HG02943 (cell line): Measurements from ENCODE around the gene P2RX7.

ENCODE experiments used
- ATAC-seq: cut with Tn5 transposase; IDR thresholded peaks from one replicate; pipeline ENCODE4 v1.9.1; 2021; ENCODE audit warnings: mild to moderate bottlenecking, low read depth, moderate library complexity; ENCODE audit not compliant: unreplicated experiment

The P2RX7 gene

DNA sequence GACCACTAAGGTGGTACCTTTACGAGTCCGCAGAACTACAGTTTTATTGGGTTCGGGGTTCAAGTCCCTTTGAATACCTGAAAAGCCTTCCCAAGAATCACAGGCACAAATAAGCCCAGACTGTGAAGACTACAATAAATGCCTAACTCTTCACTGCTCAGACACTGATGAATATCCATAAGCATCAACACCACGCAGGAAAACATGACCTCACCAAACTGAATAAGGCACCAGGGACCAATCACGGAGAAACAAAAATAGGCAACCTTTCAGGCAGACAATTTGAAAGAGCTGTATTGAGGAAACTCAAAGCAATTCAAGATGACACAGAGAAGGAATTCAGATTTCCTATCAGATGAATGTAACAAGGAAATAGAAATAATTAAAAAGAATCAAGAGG lies 24.2 kb upstream of the P2RX7 start:
- ATAC-seq = no peak

DNA sequence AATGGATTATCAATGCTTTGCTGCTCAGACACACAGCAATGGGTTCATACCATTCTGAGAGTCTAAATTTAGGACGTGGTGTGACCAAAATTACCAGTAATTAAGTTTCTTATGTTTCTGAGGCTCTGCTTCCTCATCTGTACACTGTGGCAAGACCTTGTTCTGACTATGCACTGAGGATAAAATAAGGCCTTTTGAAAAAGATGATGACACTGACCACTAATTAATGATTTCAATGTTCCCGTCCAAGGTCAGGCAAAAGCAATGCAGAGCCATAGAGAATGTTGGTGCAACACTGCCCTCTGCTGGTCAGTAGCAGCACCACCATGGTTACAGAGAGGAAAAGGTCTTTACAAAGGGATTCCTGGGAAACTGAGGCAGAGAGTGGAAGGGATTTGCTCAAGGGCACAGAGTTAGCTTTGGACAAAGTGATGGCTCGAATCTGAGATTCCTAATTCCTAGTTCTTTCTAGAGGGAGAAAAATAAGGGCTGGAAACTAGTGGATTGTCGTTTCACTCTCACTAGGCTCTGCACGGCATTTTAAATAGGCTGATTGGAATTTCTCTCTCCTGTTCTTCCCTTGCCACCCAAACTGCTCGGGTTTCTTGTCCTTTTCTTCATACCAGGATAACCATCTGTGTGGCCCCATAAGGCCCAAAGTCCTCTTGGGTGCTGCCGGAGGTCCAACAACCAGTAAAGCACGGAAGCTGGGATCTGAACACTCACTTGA lies 22.3 kb upstream of the P2RX7 start:
- no peak for ATAC-seq

DNA sequence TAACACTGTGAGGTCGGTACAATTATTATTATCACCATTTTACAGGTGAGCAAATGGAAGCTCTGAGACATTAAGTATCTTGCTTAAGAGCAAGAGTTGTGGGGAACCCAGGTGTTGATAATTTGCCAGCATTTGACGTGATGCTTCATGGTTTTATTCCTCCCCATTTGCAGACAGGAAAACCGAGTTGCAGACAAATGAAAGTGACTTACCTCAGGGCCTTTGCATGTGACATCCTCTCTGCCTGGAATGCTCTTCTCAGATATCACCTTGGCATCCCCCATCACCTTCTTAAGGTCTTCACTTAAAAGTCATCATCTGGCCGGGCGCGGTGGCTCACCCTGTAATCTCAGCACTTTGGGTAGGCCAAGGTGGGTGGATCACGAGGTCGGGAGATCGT lies 21.0 kb upstream of the P2RX7 start:
- ATAC-seq = no peak

DNA sequence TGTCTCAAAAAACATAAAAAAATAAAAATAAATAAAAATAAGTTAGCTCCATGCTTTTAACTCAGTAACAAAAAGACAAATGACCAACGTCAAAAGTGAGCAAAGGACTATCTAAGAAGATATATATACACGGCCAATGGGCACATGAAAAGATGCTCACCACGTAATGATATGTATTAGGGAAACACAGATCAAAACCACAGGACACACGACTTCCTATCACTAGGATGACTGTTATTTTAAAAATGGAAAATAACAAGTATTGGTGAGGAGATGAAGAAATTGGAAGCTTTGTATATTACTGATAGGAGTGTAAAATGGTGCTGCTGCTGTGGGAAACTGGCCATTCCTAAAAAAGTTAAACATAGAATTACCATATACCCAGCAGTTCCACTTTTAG lies 20.2 kb upstream of the P2RX7 start:
- ATAC-seq = no peak

DNA sequence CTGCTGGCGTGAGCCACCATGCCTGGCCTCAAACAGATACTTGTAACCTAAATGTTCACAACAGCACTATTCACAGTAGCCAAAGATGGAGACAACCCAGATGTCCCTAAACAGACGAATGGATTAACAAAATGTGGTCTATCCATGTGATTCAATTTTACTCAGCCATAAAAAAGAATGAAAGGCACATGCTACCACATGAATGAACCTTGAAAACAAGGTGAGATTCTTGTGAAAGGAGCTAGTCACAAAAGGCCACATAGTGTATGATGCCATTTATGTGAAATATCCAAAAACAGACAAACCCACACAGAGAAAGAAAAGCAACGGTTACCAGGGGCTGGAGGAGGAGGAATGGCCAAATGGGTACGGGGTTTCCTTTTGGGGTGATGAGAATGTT lies 19.6 kb upstream of the P2RX7 start:
- no peak for ATAC-seq

DNA sequence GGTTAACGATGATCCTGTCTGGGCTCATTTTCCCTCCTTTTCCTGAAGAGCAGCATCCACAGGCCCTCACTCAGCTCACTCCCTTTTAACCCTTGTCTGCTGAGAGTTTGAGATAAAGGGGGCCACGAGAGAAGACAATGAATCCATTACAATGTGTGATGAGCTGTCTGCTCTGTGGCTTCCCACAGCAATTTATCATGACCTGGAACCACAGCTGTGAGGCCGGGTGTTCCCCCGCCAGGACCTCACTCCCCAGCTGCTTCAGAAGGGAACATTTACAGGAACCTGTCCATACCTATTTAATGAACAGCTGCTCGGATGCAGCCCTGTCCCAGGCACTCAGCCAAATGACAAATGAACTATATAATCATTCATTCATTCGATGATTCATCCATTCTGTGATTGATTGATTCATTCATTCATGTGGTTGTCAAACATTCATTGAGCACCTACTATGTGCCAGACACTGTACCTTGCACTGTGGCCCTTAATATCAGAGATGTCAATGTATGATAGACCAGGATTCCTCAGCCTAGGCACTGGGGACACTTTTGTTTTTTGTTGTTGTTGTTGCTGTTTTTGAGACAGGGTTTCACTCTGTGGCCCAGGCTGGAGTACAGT lies 18.5 kb upstream of the P2RX7 start:
- no peak for ATAC-seq

DNA sequence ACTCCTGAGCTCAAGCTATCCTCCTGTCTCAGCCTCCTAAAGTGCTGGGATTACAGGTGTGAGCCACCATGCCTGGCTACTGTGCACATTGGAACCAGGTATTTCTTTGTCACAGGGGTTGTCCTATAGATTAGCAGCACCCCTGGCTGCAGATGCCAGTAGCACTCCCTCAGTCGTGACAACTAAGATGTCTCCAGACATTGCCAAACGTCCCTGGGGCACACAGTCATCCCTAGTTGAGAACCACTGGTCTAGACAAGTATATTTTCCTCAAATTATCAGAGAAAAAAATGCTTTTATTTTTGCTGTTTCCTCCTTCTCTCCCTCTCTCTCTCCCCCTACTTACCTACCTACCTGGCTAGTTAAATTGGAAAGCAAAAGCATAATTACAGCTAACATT lies 17.9 kb upstream of the P2RX7 start:
- no peak for ATAC-seq

DNA sequence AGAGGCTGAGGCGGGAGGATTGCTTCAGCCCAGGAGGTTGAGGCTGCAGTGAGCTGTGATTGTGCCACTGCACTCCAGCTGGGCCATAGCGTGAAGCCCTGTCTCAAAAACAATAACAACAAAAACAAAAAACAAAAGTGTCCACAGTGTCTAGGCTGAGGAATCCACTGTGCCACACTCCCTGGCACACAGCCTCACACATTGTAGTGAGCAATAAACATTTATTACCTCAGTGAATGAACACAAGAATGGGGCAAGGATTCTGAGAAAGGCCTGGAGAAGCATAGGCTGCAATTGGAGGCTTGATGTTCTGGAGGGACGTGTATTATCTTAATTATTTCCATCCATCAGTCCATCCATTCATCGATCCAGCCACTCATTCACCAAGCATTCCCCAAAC lies 17.1 kb upstream of the P2RX7 start:
- no peak for ATAC-seq

DNA sequence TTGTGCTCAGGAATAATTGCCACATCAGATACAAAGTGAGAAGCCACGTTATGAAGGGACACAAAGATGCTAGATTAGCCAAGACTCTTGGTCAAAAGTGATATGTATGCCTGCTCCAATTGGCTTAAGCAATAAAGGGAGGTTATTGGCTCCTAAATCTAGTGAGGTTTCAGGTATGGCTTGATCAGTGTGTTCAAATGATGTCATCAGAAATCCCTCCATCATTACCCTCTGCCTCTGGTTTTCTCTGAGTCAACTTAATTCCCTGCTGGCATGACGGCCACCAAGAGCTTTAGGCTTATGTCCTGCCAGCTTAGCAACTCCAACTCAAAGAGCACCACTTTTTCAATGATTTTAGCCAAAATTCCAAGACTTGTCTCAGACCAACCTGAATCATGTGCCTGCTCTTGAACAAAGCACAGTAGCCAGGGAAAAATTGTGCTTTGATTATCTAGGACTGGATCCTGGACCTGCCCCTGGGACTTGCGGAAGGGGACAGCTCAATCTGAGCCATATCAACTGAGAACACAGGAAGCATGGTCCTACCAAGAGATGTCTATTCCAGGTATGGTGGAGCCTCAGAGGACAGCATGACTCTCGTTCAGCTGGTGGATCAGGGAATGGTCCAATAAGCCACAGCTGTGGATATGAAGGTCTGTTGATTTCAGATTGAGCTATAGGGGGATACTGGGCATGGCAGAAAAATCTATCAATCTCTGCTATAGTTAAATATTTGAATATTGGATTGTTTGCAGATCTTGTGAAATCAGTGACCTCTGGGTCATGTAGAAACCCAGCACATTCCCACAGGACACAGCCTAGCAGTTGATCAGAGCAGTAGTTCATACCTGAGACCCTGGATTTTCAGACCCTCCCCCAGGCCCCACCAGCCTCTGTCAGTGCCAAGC lies 16.1 kb upstream of the P2RX7 start:
- no peak for ATAC-seq

DNA sequence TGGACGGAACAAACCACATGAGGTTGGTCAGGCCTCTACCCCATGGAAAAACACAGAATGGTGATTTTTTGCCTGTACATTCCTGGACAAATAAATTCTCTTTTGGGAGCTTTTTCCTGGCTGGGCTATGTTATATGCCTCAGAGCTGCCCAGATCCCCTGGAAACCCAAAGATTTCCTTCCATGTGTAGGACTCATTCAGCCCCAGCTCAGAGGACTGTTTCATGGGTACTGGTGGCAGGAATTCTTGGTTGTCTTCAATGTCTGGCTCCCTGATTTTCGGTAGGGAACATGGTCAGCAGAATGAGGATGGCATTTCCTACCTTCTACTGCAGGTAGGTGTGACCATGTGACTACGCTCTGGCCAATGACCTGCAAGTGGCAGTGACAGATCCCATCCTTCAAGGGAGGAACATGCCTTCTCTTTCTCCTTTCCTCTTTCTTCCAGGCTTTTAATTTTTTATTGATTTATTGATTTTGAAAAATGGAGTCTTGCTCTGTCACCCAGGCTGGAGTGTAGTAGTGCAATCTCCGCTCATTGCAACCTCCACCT lies 15.4 kb upstream of the P2RX7 start:
- ATAC-seq = no peak

DNA sequence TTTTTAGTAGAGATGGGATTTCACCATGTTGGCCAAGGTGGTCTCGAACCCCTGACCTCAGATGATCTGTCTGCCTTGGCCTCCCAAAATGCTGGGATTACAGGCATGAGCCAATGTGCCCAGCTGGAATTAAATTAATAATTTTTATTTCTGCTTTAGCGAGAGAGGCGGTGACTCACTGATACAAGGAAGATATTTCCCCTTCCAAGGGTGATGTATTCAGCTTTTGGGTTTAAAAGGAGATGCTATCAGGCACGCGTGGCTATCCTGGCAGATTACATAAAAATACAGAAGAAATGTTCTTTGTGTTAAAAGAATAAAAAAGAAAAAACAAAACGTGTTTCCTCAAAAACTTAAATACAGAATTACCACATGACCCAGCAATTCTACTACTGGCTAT lies 12.4 kb upstream of the P2RX7 start:
- no peak for ATAC-seq

DNA sequence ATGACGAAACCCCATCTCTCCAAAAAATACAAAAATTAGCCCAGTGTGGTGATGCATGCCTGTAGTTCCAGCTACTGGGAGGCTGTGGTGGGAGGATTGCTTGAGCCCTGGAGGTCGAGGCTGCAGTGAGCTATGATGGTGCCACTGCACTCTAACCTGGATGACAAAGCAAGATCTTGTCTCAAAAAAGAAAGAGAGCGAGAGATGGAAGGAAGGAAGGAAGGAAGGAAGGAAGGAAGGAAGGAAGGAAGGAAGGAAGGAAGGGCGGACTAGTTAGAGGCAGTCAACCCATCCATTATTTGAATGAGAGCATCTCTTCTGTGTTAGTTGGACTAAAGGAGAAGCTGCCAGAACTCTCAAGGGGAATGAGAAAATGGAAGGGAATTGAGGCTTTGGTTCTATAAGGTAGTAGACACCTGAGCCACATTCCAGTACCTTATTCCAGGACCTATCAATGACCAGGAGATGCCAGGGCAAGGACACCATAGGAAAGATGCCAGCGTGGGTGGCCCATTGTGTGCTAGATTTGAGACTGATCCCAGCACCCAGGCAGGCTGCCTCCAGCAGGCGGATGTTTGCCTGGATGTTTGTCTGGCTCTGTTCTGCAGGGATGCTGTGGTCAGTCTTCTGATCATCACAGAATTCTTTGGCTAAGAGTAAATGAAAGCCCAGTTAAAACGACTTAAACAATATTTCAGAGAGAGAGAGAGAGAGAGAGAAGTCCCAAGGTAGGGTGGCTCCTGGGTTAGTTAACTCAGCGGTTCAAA lies 11.5 kb upstream of the P2RX7 start:
- ATAC-seq = no peak

DNA sequence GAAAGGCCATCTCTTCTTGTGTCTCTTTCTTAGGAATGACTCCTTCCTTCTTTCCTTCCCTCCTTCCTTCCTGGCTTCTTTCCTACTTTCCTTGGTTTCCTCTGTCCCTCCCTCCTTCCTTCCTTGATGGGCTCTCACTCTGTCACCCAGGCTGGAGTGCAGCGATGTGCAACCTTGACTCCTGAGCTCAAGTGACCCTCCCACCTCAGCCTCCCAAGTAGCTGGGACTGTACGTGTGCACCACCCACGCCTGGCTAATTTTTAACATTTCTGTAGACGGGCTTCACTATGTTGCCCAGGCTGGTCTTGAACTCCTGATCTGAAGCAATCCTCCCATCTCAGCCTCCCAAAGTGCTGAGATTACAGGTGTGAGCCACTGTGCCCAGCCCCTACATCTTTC lies 10.9 kb upstream of the P2RX7 start:
- ATAC-seq = no peak

DNA sequence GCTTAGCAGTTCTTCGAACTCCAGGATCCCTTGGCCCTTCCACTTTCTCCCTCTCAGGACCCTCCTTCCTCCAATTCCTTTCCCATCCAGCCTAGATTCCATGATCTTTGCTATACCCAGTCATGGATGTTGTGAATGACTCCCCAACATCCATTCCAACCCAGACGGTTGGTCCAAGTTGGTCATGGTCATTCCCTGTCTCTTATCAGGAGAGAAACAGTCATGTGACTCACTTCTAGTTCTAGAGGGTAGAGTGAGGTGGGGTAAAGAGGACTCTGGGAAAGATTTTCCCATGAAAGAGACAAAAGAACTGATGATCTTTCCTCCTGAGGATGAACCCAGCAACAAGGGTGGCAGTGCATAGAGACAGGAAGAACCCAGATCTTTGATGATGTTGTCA lies 9.2 kb upstream of the P2RX7 start:
- ATAC-seq = no peak

DNA sequence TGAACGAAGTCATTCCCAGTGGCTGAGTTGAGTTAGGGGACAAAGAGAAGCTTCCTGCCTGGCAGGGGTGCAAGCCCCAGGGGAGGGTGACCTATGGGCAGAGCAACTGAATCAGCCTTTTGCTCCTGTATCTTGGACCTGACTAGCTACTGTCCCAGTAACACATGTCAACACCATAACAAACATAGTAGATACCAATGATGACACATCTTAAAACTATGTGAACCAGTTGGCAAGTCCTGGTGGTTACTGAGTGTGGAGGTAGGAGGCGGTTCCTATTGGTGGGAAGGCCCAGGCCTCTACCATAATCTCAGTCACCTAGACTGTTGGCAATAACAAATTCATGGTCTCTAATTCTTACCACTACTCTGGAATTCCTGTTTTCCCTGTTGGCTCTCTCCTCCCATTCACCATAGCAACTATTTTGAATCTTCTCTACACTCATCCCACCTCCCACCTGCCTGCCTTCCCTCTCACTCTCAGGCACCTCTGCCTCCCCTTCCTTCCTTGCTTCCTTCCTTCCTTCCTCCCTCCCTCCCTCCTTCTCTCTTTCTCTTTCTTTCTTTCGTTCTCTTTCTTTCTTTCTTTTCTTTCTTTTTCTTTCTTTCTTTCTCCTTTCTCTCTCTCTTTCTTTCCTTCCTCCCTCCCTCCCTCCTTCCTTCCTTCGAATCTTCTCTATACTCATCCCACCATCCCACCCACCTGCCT lies 8.1 kb upstream of the P2RX7 start:
- no peak for ATAC-seq

DNA sequence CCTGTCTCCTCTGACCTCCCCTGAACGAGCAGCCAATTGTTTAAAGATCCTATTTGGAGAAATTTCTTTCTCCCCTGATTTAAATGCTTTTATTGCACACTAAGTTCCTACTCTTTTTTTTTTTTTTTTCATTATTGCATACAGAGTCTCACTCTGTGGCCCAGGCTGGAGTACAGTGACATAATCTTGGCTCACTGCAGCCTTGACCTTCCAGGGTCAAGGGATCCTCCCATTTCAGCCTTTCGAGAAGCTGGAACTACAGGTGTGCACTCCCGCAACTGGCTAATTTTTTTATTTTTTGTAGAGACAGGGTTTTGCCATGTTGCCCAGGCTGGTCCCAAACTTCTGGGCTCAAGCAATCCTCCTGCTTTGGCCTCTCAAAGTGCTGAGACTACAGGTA lies 5.2 kb upstream of the P2RX7 start:
- ATAC-seq = no peak

DNA sequence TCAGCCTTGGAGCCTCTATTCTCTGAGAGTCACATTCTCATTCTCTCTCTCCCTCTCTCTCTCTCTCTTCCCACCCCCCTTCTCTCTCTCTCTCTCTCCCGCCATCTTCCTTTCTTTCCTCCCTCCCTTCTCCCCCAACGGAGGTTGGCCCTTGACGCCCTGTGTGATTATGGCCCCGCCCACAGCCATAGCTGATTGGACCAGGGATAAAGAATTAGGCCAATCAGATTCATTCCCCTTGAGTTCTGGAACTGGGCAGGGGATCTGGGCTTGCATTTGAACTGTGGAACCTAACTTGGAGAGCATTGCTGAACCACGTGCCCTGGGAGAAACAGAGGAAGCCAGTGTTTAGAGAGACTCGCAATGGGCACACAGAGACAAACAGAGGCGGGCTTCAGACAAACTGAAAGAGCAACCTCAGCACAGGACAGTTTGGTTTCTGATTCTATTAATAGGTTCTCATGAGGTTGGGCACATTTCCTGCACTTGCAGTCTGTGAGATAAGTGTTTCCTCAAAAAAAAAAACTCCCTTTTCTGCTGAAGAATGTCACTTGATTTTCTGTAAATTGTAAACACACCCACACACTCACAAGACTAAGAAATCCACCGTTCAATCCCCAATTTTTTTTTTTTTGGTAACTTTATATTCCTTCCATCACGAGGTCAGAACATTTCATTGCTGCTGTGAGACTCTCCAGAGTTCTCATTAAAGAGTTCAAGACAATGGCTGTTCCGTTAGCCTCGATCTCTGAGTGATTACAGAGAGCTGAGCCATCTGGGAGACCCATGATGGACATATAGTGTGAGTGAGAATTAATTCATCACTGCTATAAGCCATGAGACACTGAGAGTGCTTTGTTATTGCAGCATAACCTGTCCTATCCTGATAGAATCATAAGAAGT lies 3.5 kb upstream of the P2RX7 start:
- ATAC-seq = peak; percentile 77

DNA sequence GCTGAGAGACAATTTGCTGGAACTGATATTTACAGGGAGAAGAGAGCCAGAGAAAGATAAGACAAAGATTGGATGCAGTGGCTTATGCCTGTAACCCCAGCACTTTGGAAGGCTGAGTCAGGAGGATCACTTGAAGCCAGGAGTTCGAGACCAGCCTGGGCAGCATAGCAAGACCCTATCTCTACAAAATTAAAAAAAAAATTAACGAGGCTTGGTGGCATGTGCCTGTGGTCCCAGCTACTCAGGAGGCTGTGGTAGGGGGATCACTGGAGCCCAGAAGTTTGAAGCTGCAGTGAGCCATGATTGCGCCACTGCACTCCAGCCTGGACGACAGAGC lies 2.9 kb upstream of the P2RX7 start:
- ATAC-seq = no peak

DNA sequence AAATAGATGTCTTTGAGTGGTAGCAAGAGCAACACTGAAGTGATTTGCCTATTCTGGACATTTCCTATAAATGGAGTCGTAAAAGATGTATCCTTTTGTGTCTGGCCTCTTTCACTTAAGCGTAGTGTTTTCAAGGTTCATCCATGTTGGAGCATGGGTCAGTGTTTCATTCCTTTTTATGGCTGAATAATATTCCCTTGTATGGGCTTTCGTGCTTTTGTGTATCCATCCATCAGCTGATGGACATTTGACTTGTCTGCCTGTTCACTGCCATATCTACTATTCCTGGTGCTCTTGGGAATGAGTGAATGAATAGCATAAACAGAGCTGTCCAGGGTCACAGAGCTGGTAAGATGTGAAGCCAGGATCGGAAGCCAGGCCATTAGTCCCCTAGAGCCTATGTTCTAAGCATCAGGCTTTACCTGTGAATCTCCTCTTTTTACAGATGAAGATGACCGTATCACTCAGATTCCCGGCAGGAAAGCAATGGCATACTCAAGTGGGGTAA lies 1.8 kb upstream of the P2RX7 start:
- ATAC-seq = no peak
